ENCODE measurements around the gene TRPV5.

GRCh38 chr7:142927085-142927745, 6.3 kb downstream of the TRPV5 start:
- TF ChIP-seq EZH2phosphoT487 (IDR thresholded peaks at IDR 0.05; ENCODE audit: borderline replicate concordance, low read depth, low read length) (no peak), CTCF (conservative IDR thresholded peaks at IDR 0.05; ENCODE audit: low read length) (no peak)

Measured in OCI-LY7 (cell line).